ENCODE measurements around the gene COL23A1. TPM values are rescaled to one million over a fixed set of nuclear protein-coding genes. Genes with fewer than 3 reads are reported as not detected.

The COL23A1 gene
- total and polyA plus RNA-seq, 4 donors, result 0.36 to 1.5 (median 1.1) TPM; not detected in 1

- intact Hi-C loops (cut with DNase I), result no loop called here
- no peaks in the 10 kb centered on the region for H3K36me3 ChIP-seq (ENCODE audit: control insufficient read depth in 1 of 2, insufficient read depth in 2 of 2, low read length in 1 of 2)
- H3K27ac ChIP-seq (ENCODE audit: low read depth in 1 of 2, low read length in 2 of 2), result no peak overlapping the region
- no peaks in the 10 kb centered on the region for H3K4me1 ChIP-seq (ENCODE audit: control insufficient read depth in 1 of 2, insufficient read depth in 2 of 2, low read length in 2 of 2)
- no peak overlapping the region for H3K4me3 ChIP-seq (ENCODE audit: low read length in 2 of 2)
- ATAC-seq (ENCODE audit: low FRiP score), result no peak
- no peaks in the 10 kb centered on the region for H3K9me3 ChIP-seq (ENCODE audit: control insufficient read depth, low read length)
- DNase-seq, result peak; percentile 38 to 62
- H3K27me3 ChIP-seq (ENCODE audit: control insufficient read depth in 1 of 2, insufficient read depth in 2 of 2, low read length in 1 of 2), result no peaks in the 10 kb centered on the region
- WGBS, 2 donors, result 88 to 92% methylated on average over 11 of the region's 11 CpGs
These were observed 242.2 kb downstream of the COL23A1 start for GRCh38 chr5:178347956-178348355.

GRCh38 chr5:178346607-178347334, 243.4 kb downstream of the COL23A1 start:
- Histone ChIP-seq H3K9me3 (ENCODE audit: control insufficient read depth, low read length) (no peaks in the 10 kb centered on the region), H3K27me3 (ENCODE audit: control insufficient read depth in 1 of 2, insufficient read depth in 2 of 2, low read length in 1 of 2) (no peaks in the 10 kb centered on the region), H3K36me3 (ENCODE audit: control insufficient read depth in 1 of 2, insufficient read depth in 2 of 2, low read length in 1 of 2) (no peaks in the 10 kb centered on the region), H3K4me1 (ENCODE audit: control insufficient read depth in 1 of 2, insufficient read depth in 2 of 2, low read length in 2 of 2) (no peaks in the 10 kb centered on the region), H3K4me3 (ENCODE audit: low read length in 2 of 2) (no peak overlapping the region), H3K27ac (ENCODE audit: low read depth in 1 of 2, low read length in 2 of 2) (no peak overlapping the region)
- intact Hi-C loops (cut with DNase I), result no loop called here
- DNase-seq (peak; percentile 35 to 37), ATAC-seq (ENCODE audit: low FRiP score) (no peak)
- 84 to 87% methylated on average over 20 of the region's 20 CpGs for WGBS, 2 donors

- no peaks in the 10 kb centered on the region for H3K9me3 ChIP-seq (ENCODE audit: control insufficient read depth, low read length)
- no peaks in the 10 kb centered on the region for H3K4me1 ChIP-seq (ENCODE audit: control insufficient read depth in 1 of 2, insufficient read depth in 2 of 2, low read length in 2 of 2)
- intact Hi-C loops (cut with DNase I), result no loop called here
- no peak for ATAC-seq (ENCODE audit: low FRiP score)
- no peak for DNase-seq
- no peak overlapping the region for H3K27ac ChIP-seq (ENCODE audit: low read depth in 1 of 2, low read length in 2 of 2)
- H3K27me3 ChIP-seq (ENCODE audit: control insufficient read depth in 1 of 2, insufficient read depth in 2 of 2, low read length in 1 of 2), result no peaks in the 10 kb centered on the region
- 61 to 68% methylated on average over 6 of the region's 6 CpGs for WGBS, 2 donors
- H3K4me3 ChIP-seq (ENCODE audit: low read length in 2 of 2), result no peak overlapping the region
- no peaks in the 10 kb centered on the region for H3K36me3 ChIP-seq (ENCODE audit: control insufficient read depth in 1 of 2, insufficient read depth in 2 of 2, low read length in 1 of 2)
These were observed 246.9 kb downstream of the COL23A1 start for GRCh38 chr5:178343306-178343705.

- H3K27me3 ChIP-seq (ENCODE audit: control insufficient read depth in 1 of 2, insufficient read depth in 2 of 2, low read length in 1 of 2), result no peaks in the 10 kb centered on the region
- H3K36me3 ChIP-seq (ENCODE audit: control insufficient read depth in 1 of 2, insufficient read depth in 2 of 2, low read length in 1 of 2), result no peaks in the 10 kb centered on the region
- WGBS, 2 donors, result 93% methylated on average over 10 of the region's 10 CpGs
- H3K4me1 ChIP-seq (ENCODE audit: control insufficient read depth in 1 of 2, insufficient read depth in 2 of 2, low read length in 2 of 2), result no peaks in the 10 kb centered on the region
- no peak overlapping the region for H3K4me3 ChIP-seq (ENCODE audit: low read length in 2 of 2)
- H3K9me3 ChIP-seq (ENCODE audit: control insufficient read depth, low read length), result no peaks in the 10 kb centered on the region
- ATAC-seq (ENCODE audit: low FRiP score), result no peak
- intact Hi-C loops (cut with DNase I), result no loop called here
- no peak overlapping the region for H3K27ac ChIP-seq (ENCODE audit: low read depth in 1 of 2, low read length in 2 of 2)
- peak in 1 of 2 donors; percentile 37 for DNase-seq
These were observed 248.4 kb downstream of the COL23A1 start for GRCh38 chr5:178341851-178342140.

GRCh38 chr5:178341091-178341850, 248.9 kb downstream of the COL23A1 start:
- Histone ChIP-seq H3K9me3 (ENCODE audit: control insufficient read depth, low read length) (no peaks in the 10 kb centered on the region), H3K4me1 (ENCODE audit: control insufficient read depth in 1 of 2, insufficient read depth in 2 of 2, low read length in 2 of 2) (no peaks in the 10 kb centered on the region), H3K27me3 (ENCODE audit: control insufficient read depth in 1 of 2, insufficient read depth in 2 of 2, low read length in 1 of 2) (no peaks in the 10 kb centered on the region), H3K27ac (ENCODE audit: low read depth in 1 of 2, low read length in 2 of 2) (no peak overlapping the region), H3K4me3 (ENCODE audit: low read length in 2 of 2) (no peak overlapping the region), H3K36me3 (ENCODE audit: control insufficient read depth in 1 of 2, insufficient read depth in 2 of 2, low read length in 1 of 2) (no peaks in the 10 kb centered on the region)
- peak; percentile 36 to 58 for DNase-seq
- intact Hi-C loops (cut with DNase I), result no loop called here
- no peak for ATAC-seq (ENCODE audit: low FRiP score)
- 94% methylated on average over 15 of the region's 15 CpGs for WGBS, 2 donors

- Histone ChIP-seq H3K27ac (ENCODE audit: low read depth in 1 of 2, low read length in 2 of 2) (no peak overlapping the region), H3K4me3 (ENCODE audit: low read length in 2 of 2) (no peak overlapping the region), H3K4me1 (ENCODE audit: control insufficient read depth in 1 of 2, insufficient read depth in 2 of 2, low read length in 2 of 2) (no peaks in the 10 kb centered on the region), H3K36me3 (ENCODE audit: control insufficient read depth in 1 of 2, insufficient read depth in 2 of 2, low read length in 1 of 2) (no peaks in the 10 kb centered on the region), H3K27me3 (ENCODE audit: control insufficient read depth in 1 of 2, insufficient read depth in 2 of 2, low read length in 1 of 2) (no peaks in the 10 kb centered on the region), H3K9me3 (ENCODE audit: control insufficient read depth, low read length) (no peaks in the 10 kb centered on the region)
- WGBS, 2 donors, result 91 to 96% methylated on average over 9 of the region's 9 CpGs
- DNase-seq, result peak in 1 of 2 donors; percentile 63
- ATAC-seq (ENCODE audit: low FRiP score), result no peak
- intact Hi-C loops (cut with DNase I), result no loop called here
These were observed 249.6 kb downstream of the COL23A1 start for GRCh38 chr5:178340637-178341036.

GRCh38 chr5:178340187-178340586, 250.0 kb downstream of the COL23A1 start:
- intact Hi-C loops (cut with DNase I), result no loop called here
- DNase-seq (peak in 1 of 2 donors; percentile 43), ATAC-seq (ENCODE audit: low FRiP score) (no peak)
- H3K27ac ChIP-seq (ENCODE audit: low read depth in 1 of 2, low read length in 2 of 2), result no peak overlapping the region
- H3K36me3 ChIP-seq (ENCODE audit: control insufficient read depth in 1 of 2, insufficient read depth in 2 of 2, low read length in 1 of 2), result no peaks in the 10 kb centered on the region
- WGBS, 2 donors, result 89 to 91% methylated on average over 7 of the region's 7 CpGs
- no peaks in the 10 kb centered on the region for H3K9me3 ChIP-seq (ENCODE audit: control insufficient read depth, low read length)
- H3K4me3 ChIP-seq (ENCODE audit: low read length in 2 of 2), result no peak overlapping the region
- no peaks in the 10 kb centered on the region for H3K4me1 ChIP-seq (ENCODE audit: control insufficient read depth in 1 of 2, insufficient read depth in 2 of 2, low read length in 2 of 2)
- no peaks in the 10 kb centered on the region for H3K27me3 ChIP-seq (ENCODE audit: control insufficient read depth in 1 of 2, insufficient read depth in 2 of 2, low read length in 1 of 2)

GRCh38 chr5:178339272-178339671, 250.9 kb downstream of the COL23A1 start:
- intact Hi-C loops (cut with DNase I), result no loop called here
- Histone ChIP-seq H3K27ac (ENCODE audit: low read depth in 1 of 2, low read length in 2 of 2) (no peak overlapping the region), H3K4me3 (ENCODE audit: low read length in 2 of 2) (no peak overlapping the region), H3K27me3 (ENCODE audit: control insufficient read depth in 1 of 2, insufficient read depth in 2 of 2, low read length in 1 of 2) (no peaks in the 10 kb centered on the region), H3K36me3 (ENCODE audit: control insufficient read depth in 1 of 2, insufficient read depth in 2 of 2, low read length in 1 of 2) (no peaks in the 10 kb centered on the region), H3K9me3 (ENCODE audit: control insufficient read depth, low read length) (no peaks in the 10 kb centered on the region), H3K4me1 (ENCODE audit: control insufficient read depth in 1 of 2, insufficient read depth in 2 of 2, low read length in 2 of 2) (no peaks in the 10 kb centered on the region)
- DNase-seq (peak in 1 of 2 donors; percentile 26), ATAC-seq (ENCODE audit: low FRiP score) (no peak)
- 90 to 92% methylated on average over 4 of the region's 4 CpGs for WGBS, 2 donors

GRCh38 chr5:178338750-178339144, 251.4 kb downstream of the COL23A1 start:
- H3K36me3 ChIP-seq (ENCODE audit: control insufficient read depth in 1 of 2, insufficient read depth in 2 of 2, low read length in 1 of 2), result no peaks in the 10 kb centered on the region
- intact Hi-C loops (cut with DNase I), result no loop called here
- H3K4me1 ChIP-seq (ENCODE audit: control insufficient read depth in 1 of 2, insufficient read depth in 2 of 2, low read length in 2 of 2), result no peaks in the 10 kb centered on the region
- no peaks in the 10 kb centered on the region for H3K27me3 ChIP-seq (ENCODE audit: control insufficient read depth in 1 of 2, insufficient read depth in 2 of 2, low read length in 1 of 2)
- 60 to 80% methylated on average over 2 of the region's 2 CpGs for WGBS, 2 donors
- H3K4me3 ChIP-seq (ENCODE audit: low read length in 2 of 2), result no peak overlapping the region
- no peak overlapping the region for H3K27ac ChIP-seq (ENCODE audit: low read depth in 1 of 2, low read length in 2 of 2)
- H3K9me3 ChIP-seq (ENCODE audit: control insufficient read depth, low read length), result no peaks in the 10 kb centered on the region
- DNase-seq (no peak), ATAC-seq (ENCODE audit: low FRiP score) (no peak)
